ENCODE measurements around the gene FOLR2.
"Not testable (repeated sequence)": the region's sequence is repeated elsewhere in the genome, so short reads cannot be mapped to it uniquely, and the experiment has no call there.

Gene FOLR2

GRCh38 chr11:72243173-72244059 lies 26.8 kb downstream of the FOLR2 start:
- no peak for DNase-seq

DNA sequence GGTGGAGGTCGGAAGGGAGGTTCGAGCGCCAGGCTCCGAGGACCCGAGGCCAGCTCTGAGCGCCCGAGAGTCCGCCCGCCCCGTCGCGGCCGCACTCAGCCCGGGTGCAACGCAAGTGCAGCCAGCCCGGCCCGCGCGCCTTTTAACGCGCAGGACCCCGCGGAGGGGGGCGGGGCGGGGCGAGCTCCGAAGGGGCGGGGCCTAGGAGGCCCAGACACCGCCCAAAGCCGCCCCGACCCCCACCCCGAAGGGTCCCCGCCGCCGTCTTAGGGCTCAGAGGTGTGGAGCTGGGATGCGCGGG lies 27.4 kb downstream of the FOLR2 start, which contains the start of gene PHOX2A:
Gene PHOX2A (minus strand): TSS at position 117 of the 301 bp plus-strand sequence. CDS start 172 bp downstream, outside the sequence.
- DNase-seq, result no peak

DNA sequence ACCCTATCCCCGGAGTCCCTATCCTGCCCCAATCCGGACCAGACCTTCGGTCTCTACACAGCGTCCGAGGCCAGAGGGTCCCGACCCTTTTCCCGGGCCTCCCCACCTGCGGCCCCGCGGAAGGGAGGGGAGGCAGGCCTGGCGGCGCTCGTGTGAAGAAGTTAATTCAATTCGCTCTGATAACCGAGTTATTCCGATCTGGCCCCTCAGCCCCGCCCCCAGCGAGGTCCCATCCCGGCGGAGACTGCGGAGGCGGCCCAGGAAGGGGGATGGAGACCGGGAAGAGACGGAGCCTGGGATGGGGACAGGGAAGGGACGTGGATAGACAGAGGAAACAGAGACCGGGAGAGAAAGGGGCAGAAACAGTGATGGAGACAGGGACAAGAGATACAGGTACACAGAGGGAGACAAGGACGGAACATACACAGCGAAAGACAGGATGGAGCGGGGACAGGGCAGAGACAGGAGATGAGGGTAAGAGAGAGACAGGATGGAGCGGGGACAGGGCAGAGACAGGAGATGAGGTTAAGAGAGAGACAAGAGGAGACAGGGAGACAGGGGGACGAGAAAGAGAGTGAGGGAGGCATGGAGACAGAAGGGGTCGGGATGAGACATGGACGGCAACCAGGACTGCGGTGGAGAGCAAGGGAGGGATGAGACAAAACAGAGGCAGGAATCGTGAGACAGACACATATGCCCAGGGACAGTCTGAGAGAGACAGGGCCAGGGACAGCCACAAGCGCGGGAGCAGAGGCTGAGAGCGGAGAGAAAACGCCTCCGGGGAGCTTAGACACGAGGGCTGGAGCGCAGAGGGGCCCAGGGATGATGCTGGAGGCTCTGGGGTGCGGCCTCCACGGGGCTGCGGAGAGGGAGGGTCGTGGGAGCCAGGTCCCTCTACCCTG lies 28.0 kb downstream of the FOLR2 start:
- DNase-seq, result no peak

- no peak for DNase-seq
Observed at GRCh38 chr11:72245263-72245816, 28.7 kb downstream of the FOLR2 start.

DNA sequence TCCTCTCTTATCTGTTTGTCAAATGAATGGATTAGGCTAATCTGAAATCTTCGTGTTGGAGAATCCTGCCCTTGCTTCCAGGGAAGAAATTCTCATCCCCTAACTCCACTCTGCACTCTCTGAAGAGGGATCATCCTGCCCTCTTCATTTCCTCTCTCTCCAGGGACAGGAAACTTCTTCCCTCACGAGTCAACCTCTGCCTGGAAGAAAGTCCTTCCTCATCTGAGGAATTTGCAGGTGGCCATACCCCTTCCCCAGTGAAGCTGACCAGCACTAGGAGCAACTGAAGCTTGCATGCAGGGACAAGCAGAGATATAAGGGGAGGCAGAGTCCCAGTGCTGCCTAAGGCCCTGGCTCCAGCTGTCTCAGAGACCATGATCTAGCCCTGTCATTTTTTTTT lies 31.0 kb downstream of the FOLR2 start:
- DNase-seq, result no peak

DNA sequence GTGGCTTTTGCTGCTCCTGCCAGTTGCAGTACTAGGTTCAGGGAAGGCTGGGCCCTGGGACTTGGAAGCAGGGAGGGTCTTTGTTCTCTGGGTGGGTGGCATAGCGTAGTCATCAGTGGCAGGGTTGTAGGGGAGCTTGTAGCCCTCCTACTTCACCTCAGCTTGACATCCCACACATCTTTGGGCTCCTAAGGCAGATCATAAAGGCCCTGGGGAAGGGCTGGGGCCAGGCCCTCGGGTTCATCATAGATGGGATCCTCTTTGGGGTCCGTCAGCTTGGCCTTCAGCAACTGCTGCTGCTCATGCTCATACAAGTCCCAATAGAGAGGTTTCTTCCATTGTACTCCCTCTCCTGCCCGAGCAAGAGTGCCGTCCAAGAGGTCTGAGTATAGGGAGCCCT lies 33.4 kb downstream of the FOLR2 start:
- DNase-seq, result no peak

GRCh38 chr11:72250661-72251464 lies 34.3 kb downstream of the FOLR2 start:
- DNase-seq, result no peak

GRCh38 chr11:72251614-72252013 lies 35.0 kb downstream of the FOLR2 start:
- DNase-seq, result no peak

DNA sequence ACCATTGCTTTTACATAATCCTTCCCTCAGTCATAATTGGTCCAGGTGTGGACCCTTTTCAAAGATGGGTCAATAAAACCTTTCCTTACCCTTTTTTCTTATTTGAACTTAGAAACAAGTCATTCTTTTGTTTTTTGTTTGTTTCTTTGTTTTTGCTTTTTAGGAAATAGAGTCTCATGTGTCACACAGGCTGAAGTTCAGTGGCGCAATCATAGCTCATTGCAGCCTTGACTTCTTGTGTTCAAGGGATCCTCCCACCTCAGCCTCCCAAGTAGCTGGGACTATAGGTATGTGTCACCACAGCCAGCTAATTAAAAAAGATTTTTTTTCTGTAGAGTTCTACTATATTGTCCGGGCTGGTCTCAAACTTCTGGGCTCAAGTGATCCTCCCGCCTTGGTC lies 36.8 kb downstream of the FOLR2 start:
- DNase-seq, result no peak

- no peak for DNase-seq
Observed at GRCh38 chr11:72254299-72254993, 37.9 kb downstream of the FOLR2 start.

DNA sequence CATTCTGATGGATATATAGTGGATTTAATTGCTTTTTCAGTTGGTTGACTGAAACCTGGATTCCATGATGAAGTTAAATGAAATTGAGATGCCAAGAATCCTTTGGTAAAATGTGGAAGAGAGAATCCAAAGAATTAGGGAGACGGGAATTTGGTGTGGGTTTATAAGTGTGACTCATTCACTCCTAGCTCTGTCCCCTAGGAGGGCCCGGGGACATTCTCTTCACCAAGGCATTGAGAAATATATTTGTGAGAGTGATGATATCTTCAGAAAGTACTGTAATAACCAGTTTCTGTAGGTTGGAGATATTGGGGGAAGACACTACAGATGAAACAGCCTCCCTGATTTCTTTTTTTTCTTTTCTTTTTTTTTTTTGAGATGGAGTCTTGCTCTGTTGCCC lies 41.0 kb downstream of the FOLR2 start:
- no peak for DNase-seq

DNA sequence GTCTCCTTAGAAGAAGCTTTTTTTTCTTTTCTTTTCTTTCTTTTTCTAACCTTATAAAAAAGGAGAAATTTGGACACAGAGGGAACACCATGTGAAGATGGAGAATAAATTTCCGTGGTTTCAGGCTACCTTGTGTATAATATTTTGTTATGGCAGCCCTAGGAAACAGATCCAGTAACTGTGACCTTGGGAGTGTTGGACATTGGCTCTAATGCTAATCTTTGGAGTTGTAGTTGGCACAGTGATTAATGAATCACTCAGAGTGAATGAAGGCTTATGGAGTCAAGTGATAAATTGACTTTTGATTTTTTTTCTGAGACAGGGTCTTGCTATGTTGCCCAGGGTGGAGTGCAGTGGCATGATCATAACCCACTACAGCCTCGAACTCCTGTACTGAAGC lies 42.9 kb downstream of the FOLR2 start:
- DNase-seq, result no peak

DNA sequence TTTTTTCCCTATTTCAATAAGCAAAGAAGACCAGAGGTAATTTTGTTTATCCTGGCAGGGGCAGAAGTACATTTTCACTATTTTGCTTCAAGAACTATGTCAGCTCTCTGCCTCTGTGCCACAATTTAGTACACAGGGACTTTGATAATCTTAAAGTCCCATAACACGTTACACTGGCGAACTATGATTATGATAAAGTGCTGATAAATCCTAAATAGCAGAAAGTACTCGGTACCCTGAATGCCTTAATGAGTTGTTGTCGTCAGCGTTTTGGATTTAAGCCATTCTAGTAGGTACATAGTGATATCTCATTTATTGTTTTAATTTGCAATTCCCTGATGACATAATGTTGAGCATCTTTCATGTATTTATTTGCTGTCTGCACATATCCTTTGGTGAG lies 44.0 kb downstream of the FOLR2 start:
- DNase-seq, result no peak

DNA sequence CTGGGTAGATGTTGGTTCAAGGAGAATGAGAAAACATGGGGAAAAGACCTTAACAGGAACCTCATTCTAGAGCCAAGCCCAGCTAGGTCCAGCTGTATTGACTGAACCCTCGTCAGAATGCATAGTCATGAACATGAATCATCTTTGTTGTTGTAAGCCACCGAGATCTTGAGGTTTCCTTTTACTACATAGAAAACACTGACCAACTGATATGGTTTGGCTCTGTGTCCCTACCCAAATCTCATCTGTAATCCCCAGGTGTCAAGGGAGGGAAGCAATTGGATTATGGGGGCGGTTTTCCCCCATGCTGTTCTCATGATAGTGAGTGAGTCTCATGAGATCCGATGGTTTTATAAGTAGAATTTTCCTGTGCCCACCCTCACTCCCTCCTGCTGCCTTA lies 46.8 kb downstream of the FOLR2 start:
- DNase-seq, result no peak

GRCh38 chr11:72265951-72266350 lies 49.4 kb downstream of the FOLR2 start:
- DNase-seq, result no peak

DNA sequence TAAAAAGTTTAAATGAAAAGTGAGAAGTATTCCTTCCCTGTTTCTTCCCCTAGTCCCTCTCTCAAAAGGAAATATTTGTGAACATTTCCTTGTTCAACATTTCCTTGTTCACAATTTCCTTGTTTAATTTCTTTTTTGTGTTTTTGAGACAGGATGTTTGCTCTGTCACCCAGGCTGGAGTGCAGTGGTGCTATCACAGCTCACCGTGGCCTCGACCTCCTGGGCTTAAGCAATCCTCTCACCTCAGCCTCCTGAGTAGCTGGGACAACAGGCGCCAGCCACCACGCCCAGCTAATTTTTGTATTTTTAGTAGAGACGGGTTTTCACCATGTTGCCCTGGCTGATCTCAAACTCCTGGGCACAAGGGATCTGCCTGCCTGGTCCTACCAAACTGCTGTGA lies 50.4 kb downstream of the FOLR2 start:
- not testable (repeated sequence) for DNase-seq

- DNase-seq, result no peak
Observed at GRCh38 chr11:72267956-72268617, 51.5 kb downstream of the FOLR2 start.

Data from T1000 (cell line).